ENCODE results near the gene PAIP2B.

DNA sequence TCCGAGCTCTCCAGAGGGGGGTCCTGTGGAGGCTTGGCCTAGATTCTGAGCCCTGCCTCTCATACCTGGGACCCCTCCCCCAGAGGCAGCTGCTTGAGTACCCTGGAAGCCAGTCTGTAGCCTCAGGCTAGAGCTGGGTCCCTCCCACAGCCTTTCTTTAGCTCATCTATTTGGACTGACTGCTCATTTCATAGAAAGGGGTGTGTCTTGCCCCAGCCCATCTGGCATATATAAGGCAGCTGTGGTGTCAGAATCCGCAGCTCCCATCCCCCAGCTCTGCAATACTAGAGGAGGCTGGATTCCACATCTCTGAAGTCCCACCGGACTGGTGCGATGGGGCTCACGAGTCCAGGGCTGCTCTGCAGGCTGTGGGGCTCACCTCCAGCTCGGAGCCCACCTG lies 70.3 kb downstream of the PAIP2B start:
- TF ChIP-seq HMG20B (CRISPR knock-in tag; IDR thresholded peaks at IDR 0.05): no peak
- no peak for TF ChIP-seq KDM1A (IDR thresholded peaks at IDR 0.05)
- TF ChIP-seq, protein P1, sequence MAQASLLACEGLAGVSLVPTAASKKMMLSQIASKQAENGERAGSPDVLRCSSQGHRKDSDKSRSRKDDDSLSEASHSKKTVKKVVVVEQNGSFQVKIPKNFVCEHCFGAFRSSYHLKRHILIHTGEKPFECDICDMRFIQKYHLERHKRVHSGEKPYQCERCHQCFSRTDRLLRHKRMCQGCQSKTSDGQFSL (CRISPR knock-in tag; IDR thresholded peaks at IDR 0.05): no peak
- TF ChIP-seq, protein P1 (tag; IDR thresholded peaks at IDR 0.05): no peak
- no peak for TF ChIP-seq NCOA1 (IDR thresholded peaks at IDR 0.05; ENCODE audit: low read depth)

All from K562 (cell line).